ENCODE results near the gene CNTNAP2.

CNTNAP2 gene

DNA sequence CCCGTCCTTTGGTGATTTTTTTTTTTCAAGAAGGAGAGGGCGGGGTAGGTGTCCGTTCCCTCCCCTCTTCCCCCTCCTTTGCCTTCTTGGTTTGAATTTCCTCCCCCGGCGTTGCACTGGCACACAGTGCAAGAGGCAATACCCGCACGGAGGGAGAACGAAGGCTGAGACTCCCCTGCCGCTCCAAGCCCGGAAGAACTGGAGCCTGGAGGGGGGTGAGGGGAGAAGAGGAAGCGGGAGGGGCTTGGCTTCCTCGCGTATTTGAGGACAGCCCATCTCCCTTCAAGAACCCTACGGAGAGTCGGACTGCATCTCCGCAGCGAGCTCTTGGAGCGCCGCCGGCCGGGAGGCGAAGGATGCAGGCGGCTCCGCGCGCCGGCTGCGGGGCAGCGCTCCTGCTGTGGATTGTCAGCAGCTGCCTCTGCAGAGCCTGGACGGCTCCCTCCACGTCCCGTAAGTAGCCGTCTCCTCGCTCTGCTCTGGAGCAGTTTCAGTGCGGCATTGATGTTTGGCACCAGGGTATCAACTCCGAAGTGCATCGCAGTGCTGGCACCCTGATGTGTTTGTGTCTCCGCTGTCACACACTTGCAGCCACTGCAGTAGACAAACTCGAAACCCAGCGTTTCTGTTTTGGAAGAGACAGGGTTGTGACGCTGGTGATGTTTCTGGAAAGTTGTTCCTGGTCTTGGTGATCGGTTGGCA is at the start of gene CNTNAP2:
TSS of gene CNTNAP2 (plus strand) at position 281 of the 702 bp plus-strand sequence. CDS start at position 357, 76 bp downstream.
- DNase-seq (ENCODE audit: low read depth) = no peak

DNA sequence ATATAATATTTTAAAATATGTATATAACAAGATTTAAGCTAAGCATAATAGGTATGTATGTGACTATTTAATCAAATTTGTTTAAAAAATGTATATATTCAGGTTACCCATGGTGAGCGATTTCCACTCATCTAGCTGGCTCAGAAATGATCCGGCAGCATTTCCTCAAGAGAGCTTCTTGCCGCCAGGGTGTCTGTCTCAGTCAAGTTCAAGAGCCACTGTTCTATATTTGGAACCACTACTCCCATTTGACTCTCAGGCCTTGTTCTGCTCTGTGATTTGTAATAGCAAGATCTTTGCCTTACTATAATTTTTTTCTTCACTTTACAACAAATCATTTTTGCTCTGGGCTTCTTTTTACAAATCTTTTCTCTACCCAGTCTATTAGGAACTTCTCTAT is 48.7 kb upstream of the CNTNAP2 start:
- DNase-seq (ENCODE audit: low read depth) = no peak

DNA sequence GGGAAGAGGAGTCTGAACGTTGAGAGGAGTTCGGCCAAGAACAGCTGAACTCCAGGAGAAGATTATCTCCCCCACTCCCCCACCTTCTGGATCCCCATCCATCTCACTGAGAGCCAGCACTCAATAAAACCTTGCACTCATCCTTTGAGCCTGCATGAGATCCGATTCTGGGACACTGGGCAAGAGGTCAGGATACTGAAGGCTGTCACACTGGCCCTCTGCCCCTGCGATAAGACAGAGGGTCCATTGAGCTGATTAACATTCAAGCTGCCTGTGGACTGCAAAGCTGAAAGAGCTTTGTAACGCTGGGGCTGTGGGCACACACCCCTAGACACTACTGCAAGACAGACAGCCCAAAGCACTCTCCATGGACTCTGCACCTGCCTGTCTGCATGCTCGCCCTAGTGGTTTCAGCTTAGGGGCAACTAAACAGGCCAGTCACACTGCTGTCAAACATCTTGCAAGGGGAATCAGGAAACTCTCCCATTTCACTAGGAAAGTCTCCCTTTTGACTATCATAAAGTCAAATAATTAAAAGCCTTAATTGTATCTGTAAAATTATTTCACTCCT is 42.3 kb upstream of the CNTNAP2 start:
- no peak for DNase-seq (ENCODE audit: low read depth)

DNA sequence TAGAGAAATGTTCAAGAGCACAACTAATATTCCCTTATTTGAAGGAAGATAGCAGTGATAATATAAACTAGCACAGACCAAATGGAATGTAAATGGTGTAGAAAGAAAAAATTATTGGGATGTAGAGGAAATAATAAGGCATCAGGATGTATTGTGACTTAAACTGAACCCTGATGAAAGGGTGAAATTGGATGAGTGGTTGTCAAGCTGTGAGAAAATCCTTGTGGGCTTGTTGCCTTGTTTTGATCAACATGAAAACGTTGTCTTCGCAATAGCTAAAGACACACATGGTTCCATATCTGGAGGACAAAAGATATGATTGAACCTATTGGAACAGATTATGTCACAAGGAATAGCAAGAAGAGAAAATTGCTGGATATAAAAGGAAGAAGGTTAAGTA is 40.3 kb upstream of the CNTNAP2 start:
- no peak for DNase-seq (ENCODE audit: low read depth)

DNA sequence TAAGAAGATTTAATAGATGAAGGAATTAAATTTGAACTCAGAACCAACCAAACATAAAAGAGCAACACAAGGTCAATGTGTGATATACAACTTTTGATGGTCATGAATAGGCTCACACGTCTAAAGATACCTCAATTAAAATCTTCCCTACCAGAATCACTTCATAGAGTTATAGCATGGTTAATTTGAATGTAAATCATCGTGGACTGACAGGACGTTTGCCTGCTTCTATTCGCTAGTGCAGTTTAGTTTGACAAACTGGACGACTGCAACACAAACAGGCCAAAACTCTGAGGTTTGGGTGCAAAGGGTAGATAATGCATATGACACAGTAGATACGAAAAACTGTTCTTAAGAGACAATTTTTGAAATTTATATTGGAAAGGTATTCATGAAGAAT is 32.5 kb upstream of the CNTNAP2 start:
- no peak for DNase-seq (ENCODE audit: low read depth)

DNA sequence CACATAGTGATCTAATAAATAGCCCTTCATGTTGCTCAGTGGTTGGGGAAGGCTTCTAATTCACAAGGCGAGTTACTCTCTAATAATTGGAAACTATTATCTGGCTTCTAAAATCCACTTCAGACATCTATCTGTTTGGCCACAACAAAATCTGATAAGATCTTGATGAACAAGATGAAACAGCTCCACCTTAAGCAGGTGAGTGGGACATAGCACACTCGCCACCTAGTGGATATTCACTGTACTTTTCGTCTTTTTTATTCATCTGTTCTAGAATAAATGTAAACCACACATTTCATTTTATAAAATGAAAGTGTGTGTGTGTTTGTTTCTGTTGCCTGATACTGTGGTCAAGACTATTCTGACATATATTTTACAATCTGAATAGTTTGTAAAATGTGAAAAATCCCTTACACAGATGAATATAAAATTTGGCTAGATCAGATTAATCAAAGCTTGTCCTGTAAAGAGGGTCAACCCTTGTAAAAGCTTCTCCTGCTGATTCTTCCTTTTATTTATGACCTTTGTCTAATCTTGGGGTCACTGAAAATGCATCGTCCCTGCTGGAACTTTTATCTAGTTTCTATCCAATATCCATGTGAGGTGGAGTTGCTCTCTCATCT is 26.5 kb upstream of the CNTNAP2 start:
- DNase-seq (ENCODE audit: low read depth) = no peak

DNA sequence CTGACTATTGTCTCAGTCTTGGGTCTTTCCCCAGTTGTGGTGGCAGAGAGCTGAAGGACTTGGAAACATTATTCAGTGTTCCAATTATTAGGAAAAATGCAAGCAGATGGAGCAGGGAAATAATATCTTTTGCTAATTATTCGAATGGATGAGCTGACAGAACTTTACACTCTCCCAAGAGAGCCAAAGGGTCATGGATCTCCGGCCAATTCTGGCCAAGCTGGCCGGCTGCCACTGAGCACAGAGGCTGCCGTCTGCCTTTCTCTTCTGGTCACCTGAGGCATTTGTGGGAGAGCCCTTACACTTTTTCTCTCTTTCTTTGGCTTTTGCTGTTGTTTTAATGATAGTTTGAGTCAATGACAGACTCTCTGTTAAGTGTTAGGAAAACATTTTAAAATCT is 22.2 kb upstream of the CNTNAP2 start:
- DNase-seq (ENCODE audit: low read depth) = no peak

DNA sequence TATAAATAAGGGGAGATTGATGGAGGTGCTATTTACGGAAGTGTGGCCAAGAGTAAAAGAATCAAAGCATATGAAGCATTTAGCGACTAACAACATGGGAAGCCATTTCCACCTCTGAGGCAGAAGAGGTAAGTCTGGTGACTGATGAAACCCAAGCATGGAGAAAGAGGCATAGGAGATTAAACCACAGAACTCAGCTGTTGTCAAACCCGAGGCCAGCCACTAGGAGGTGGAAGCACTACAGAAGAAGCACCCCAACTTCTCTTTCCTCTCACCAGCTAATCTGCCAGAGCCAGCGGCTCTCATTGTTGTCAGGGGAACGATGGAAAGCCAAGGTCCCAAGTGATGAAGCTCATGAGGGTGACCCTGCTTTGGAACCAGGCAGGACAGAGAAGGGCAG is 19.6 kb upstream of the CNTNAP2 start:
- DNase-seq (ENCODE audit: low read depth) = no peak

DNA sequence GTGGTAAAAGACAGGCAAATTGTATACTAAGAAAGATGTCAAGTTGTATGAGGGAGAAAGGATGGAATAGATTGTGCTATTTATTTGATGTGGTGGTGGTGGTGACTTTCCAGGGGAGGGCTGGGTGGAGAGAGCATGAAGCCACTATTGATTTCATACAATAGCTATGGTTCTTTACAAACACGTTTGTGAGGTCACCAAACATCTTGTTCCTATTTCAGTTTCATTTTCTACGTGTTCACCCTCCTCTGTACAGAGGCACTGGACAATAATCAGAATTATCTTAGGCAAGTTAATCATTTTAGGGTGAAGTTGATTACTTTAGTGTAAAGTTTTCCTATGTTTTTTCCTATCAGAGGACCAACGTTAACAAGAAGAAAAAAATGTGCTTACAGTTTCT is 10.3 kb upstream of the CNTNAP2 start:
- no peak for DNase-seq (ENCODE audit: low read depth)

DNA sequence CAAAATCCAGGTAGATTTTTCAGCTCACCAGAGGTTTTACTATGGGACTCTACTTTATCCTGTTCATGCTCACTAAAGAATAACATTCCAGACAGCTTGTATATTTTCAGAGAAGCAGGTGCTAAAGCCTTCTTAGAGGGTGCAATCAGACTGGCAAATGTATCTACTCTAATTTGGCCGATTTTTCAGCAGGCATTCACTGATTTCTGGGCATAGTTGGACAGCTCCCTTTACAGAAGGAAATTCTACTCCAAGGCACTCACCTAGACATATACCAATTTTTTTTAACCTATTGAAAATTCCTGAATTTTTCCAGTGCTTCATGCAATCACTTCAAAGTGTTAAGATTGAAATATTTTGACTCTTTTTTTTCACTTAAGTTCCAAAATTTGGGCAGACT is 3.8 kb upstream of the CNTNAP2 start:
- DNase-seq (ENCODE audit: low read depth) = no peak

DNA sequence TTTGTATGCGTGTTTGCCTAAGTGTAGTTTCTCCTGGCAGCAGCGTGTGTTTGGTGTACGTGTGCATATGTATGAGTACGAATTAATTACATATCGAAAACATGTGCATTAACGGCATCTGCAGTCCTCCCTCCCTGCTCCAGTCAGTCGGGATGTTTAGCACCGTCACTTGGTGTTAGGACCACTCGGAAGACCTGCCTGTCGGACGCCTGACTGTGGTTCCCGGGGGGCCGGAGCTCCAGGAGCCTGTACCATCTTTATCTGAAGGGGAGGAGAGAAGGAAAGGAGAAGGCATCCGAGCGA is 1.1 kb upstream of the CNTNAP2 start:
- no peak for DNase-seq (ENCODE audit: low read depth)

DNA sequence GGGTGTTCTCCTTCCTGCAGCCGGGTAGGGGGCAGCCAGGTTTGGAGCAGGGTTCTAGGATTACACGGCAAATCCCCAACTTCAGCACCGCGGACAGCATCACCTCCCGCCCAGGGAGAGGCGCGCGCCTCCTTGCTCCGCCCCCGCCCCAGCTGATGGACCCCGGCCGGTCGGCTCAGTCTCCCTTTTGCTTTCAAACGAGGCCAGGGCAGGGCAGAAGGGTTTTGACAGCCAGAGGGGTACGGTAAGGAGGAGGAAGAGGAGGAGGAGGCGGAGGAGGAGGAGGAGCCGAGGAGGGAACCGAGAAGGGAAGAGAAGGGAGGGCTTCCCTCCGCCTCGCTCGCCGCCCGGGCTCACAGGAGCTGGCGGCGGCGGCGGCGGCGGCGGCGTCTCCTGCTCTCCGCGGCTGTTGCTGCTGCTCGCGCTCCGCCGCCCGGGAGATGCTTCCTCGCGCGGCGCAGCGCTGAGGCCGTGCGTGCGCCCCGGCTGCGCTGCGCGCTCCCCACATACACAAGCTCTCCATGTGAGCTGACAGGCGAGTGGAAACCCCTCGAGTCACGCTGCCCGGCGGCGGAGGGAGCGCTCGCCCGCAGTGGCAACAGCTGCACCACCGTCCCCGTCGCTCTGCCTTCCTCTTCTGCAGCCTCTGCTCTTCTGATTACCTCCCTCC is 615 bp upstream of the CNTNAP2 start:
- no peak for DNase-seq (ENCODE audit: low read depth)

DNA sequence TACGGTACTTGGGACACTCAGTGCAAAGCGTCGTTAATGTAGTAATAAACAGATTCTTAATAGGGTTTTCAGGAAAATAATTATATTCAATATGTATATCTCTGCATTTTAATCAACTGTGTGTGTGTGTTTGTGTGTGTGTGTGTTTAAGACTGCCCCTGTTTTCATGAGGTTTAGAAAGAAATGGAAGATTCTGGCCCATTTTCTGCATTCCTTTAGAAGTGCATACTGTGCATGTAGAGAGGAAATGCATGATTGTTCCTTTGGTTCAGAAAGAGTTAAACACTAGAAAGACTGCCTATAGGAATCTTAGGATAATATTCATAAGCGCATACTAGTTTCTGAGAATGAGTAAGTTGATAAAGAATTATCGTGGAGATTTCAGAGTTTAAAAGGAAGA is 975 bp downstream of the CNTNAP2 start:
- DNase-seq (ENCODE audit: low read depth) = no peak

DNA sequence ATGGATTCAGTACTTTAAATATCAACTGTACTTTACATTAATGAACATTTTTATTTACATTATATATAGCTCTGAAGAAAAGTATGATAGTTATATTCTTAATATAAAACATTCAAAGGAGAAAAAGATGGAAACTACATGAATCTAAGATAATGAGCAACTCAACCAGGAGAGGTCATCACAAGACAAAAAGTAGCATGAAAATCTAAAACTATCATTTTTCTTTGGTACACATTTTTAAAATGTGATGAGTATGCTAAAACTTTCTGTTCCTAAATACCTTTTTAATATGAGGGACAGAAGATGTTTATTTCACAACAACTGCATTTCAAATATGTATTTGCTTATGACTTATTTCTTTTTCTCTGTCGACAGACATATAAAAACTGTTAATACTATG is 2.4 kb downstream of the CNTNAP2 start:
- DNase-seq (ENCODE audit: low read depth) = no peak

DNA sequence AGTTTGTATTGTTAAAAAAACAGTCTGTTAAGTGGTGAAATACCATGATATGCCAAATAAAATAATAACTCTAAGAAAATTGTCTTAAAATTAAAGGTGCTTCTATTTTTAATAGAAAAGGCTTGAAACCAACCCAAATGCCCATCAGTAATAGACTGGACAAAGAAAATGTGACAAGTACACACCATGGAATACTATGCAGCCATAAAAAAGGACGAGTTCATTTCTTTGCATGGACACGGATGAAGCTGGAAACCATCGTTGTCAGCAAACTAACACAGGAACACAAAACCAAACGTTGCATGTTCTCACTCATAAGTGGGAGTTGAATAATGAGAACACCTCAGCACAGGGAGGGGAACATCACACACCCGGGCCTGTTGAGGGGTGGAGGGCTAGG is 7.1 kb downstream of the CNTNAP2 start:
- no peak for DNase-seq (ENCODE audit: low read depth)

DNA sequence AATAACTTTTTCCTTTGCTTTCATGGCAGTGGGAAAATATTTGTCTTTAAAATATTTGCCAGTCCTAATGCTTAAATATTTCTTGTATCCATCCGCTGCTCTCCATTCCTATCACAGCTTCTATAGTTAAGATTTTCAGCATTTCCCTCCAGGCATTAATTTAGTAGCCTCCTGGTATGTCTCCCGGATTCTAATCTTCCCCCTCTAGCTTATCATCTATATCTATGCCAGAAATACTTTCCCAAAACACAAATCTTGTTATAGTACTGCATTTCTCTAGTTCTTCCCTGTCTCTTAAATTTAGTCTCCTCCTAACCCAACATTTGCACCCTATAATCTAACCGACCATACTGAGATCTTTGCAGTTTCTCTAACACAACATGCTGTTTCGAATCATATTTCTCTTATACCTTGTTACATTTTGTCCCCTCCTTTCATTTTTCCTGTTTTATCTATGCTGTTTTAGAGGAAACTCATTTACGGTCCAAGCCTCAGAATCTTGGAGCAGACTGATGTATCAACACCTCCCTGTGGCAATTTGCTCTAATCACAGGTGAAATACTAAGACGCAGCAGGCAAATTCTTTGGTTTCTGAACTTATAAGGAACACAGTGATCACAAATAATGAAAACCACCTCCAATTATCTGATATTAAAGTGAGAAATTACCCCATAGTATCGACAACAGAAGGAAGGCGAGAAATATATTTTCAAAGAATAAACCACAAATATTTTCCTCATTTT is 10.3 kb downstream of the CNTNAP2 start:
- no peak for DNase-seq (ENCODE audit: low read depth)

DNA sequence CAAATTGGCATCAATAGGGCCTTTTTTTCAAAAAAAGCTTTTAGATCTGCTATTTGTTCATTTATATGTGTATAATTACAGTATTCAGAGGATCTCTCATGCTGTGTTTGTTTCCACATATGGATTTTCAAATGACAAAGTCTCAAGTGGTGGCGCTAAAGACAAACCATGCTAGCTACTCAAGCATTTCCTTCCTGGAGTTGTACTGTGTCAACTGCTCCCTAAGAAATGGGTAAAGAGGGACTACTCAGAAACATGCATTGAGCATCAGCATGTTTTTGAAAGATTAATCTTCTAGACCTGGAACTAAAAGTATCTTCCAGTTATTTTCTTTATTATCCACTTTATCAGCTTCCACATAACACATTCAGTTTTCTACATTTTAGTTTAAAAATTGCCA is 12.7 kb downstream of the CNTNAP2 start:
- DNase-seq (ENCODE audit: low read depth) = no peak

DNA sequence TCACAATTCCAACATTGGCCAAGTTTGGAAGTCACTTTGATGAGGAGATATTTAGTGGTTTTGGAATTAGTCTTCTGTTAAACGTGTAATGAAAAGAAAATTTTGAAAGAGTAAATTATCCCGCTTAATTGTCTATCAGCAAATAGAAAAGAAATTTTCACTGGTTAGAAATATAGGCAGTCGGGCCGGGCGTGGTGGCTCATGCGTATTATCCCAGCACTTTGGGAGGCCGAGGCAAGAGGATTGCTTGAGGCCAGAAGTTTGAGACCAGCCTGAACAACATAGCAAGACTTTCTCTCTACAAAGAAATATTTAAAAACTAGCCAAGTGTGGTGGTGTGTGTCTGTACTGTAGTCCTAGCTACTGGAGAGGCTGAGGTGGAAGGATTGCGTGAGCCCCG is 13.4 kb downstream of the CNTNAP2 start:
- no peak for DNase-seq (ENCODE audit: low read depth)

DNA sequence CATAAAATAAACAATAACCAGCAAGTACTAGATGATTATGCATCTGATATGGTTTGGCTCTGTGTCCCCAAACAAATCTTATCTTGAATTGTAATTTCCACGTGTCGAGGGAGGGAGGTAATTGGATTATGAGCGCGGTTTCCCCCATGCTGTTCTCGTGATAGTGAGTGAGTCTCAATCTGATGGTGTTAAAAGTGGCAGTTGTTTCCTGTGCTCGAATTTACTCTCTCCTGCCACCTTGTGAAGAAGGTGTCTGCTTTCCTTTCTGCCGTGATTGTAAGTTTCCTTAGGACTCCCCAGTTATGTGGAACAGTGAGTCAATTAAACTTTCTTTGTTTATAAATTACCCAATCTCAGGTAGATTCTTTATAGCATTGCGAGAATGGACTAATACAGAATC is 15.1 kb downstream of the CNTNAP2 start:
- no peak for DNase-seq (ENCODE audit: low read depth)

DNA sequence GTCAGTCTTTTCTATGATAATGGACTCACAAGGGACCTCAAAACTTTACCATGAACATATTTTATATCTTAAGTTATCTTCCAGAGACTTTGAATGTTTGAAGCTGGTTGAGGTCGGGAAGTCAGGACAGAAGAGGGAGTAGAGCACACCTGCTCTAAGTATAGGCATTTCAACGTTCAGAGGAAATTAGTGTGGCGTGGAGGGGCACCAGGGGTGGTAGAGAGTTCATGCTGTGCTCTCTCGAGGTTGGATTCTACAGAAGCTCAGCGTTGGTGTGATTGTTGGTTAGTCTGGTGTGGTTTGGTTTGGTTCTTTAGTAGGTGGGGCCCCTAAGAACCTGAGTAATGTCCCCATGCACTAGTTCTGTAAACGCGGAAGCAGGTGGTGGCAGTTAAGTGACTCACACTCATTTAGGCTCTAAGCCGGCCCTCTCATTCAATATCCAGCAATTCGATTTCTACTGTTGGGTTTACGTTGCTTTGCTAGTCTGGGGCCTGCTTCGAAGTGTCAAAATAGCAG is 19.8 kb downstream of the CNTNAP2 start:
- no peak for DNase-seq (ENCODE audit: low read depth)

DNA sequence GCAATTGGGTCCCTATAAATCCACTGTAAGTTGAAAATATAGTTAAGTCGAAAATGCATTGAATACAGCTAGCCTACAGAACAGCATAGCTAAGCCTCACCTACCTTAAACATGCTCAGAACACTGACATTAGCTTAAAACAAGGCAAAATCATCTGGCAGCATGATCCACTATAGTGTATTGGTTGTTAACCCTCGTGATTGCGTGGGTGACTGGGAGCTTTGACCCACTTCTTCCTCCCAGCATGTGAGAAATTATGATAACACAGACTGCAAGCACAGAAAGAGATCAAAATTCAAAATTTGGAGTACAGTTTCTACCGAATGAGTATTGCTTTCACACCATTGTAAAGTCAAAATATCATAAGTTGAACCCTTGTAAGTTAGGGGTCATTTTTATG is 22.3 kb downstream of the CNTNAP2 start:
- DNase-seq (ENCODE audit: low read depth) = no peak

DNA sequence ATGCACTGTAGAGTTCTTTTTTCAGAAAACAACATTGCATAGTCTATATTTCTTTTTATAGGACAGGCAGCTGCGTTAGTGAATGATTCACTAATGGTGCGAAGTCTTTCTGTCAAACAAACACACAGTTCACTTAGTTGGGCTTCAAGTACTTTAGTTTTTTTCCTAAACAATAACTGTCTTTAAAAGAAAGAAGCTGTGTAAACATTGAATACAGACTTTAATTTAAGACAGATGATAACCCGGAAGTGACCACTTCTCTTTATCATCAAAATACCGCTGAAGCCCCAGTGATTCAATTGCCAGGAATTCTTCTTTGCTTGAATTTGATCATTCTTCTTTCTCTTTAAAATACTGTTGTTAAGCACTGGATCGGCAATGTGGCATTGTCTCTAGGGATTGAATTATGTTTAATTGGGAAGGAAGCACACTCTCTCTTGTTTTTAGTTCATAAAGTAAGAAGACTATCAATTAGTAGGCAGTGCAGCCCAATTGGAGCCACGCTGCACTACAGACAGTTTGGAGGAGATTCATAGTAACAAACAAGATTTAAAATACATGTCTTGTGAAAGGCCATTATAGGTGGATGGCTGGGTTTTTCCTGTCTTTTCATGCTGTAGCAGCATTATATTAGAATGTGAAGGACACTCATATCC is 30.4 kb downstream of the CNTNAP2 start:
- no peak for DNase-seq (ENCODE audit: low read depth)

All from stimulated activated CD8-positive, alpha-beta memory T cell treated with anti-CD3 and anti-CD28 coated beads, Interleukin-15, amount 100 ng/mL, for 24 hours (primary cell).